PC-9 (cell line): Measurements from ENCODE around the gene ZDHHC14. TPM values are rescaled to one million over a fixed set of nuclear protein-coding genes. Genes with fewer than 3 reads are reported as not detected.

Experiments used
- Bru-seq: library from RNA; stranded (reverse); fragments of 400-500 nt; gene quantifications from one replicate; lab custom pipeline; 2021; lab: Mats Ljungman, UMichigan
- BruChase-seq, 2 experiments: library from RNA; stranded (reverse); fragments of 400-500 nt; gene quantifications; one replicate each; lab custom pipeline; 2021; lab: Mats Ljungman, UMichigan
- BruUV-seq: library from RNA; stranded (reverse); fragments of 400-500 nt; replicated peaks from 2 replicates; lab custom pipeline; 2021; lab: Mats Ljungman, UMichigan
- CTCF ChIA-PET: fragments of 300-600 bp; sonication (Branson Sonifier 250); formaldehyde crosslinking; loops from one replicate; lab custom pipeline; 2022; ENCODE audit warnings: antibody characterized with exemption; lab: Charles Lee
- POLR2A ChIA-PET: fragments of 300-600 bp; sonication (Branson Sonifier 250); formaldehyde crosslinking; loops from one replicate; lab custom pipeline; 2022; ENCODE audit warnings: antibody characterized with exemption; ENCODE audit not compliant: unreplicated experiment; lab: Charles Lee
- DNase-seq, 2 experiments: peaks; one replicate each; pipeline versions ENCODE4 v3.0.0 to v3.0.0-alpha.2; 2015 to 2022; ENCODE audit warnings: mixed read lengths in 1 of 2
- H2AFZ ChIP-seq: fragments of 200-600 bp; sonication (generic); 2 replicates; pipeline ENCODE4 v1.8.1; 2017; ENCODE audit warnings: antibody characterized with exemption
- H3F3A ChIP-seq: fragments of 200-600 bp; sonication (generic); 2 replicates; pipeline ENCODE4 v1.8.1; 2017; ENCODE audit warnings: antibody characterized with exemption, mild to moderate bottlenecking, low read depth; ENCODE audit not compliant: insufficient read depth
- H3K27ac ChIP-seq: fragments of 200-600 bp; sonication (generic); 2 replicates; pipeline ENCODE4 v1.6.1; 2016; ENCODE audit warnings: mixed run types
- H3K27me3 ChIP-seq: fragments of 200-600 bp; sonication (generic); 2 replicates; pipeline ENCODE4 v1.6.1; 2016; ENCODE audit warnings: low read depth, mixed run types; ENCODE audit not compliant: insufficient read depth
- H3K36me3 ChIP-seq: fragments of 200-600 bp; sonication (generic); 2 replicates; pipeline ENCODE4 v1.6.1; 2016; ENCODE audit warnings: low read depth, mixed run types
- H3K4me1 ChIP-seq: fragments of 200-600 bp; sonication (generic); replicated peaks from 2 replicates; pipeline ENCODE4 v1.6.1; 2016; ENCODE audit warnings: mixed run types; ENCODE audit not compliant: insufficient read depth
- H3K4me2 ChIP-seq: fragments of 200-600 bp; sonication (generic); 2 replicates; pipeline ENCODE4 v1.6.1; 2017; ENCODE audit warnings: mixed run types
- H3K4me3 ChIP-seq: fragments of 200-600 bp; sonication (generic); 2 replicates; pipeline ENCODE4 v1.6.1; 2016; ENCODE audit warnings: mixed run types
- H3K79me2 ChIP-seq: fragments of 200-600 bp; sonication (generic); 2 replicates; pipeline ENCODE4 v1.6.1; 2017; ENCODE audit warnings: low read depth, mixed run types
- H3K9me2 ChIP-seq: fragments of 200-600 bp; sonication (generic); 2 replicates; pipeline ENCODE4 v1.8.1; 2017; ENCODE audit warnings: mild to moderate bottlenecking; ENCODE audit not compliant: insufficient read depth
- H3K9me3 ChIP-seq: fragments of 200-600 bp; sonication (generic); 2 replicates; pipeline ENCODE4 v1.8.1; 2016; ENCODE audit warnings: low read depth; ENCODE audit not compliant: insufficient read depth
- H4K20me1 ChIP-seq: fragments of 200-600 bp; sonication (generic); 2 replicates; pipeline ENCODE4 v1.8.1; 2017; ENCODE audit not compliant: insufficient read depth
- CTCF ChIP-seq: fragments of 200-600 bp; sonication (generic); conservative IDR thresholded peaks from 2 replicates; pipeline ENCODE4 v1.6.1; 2017; ENCODE audit warnings: mixed run types, antibody characterized with exemption, mild to moderate bottlenecking, moderate library complexity
- EZH2 ChIP-seq: fragments of 200-600 bp; sonication (generic); IDR thresholded peaks from 2 replicates; pipeline ENCODE4 v1.8.0; 2017; ENCODE audit warnings: antibody characterized with exemption, low read depth
- intact Hi-C: fragments of 100-400 bp; cut with micrococcal nuclease; formaldehyde crosslinking; loops from one replicate; pipeline ENCODE4 v1.10.0; 2022; ENCODE audit not compliant: unreplicated experiment
- long read RNA-seq: library from polyadenylated mRNA; stranded (forward); transcript quantifications from one replicate; pipeline ENCODE4 v2.0.0, GENCODE V29; 2022
- total RNA-seq: library from RNA; stranded (reverse); gene quantifications from 2 replicates; pipeline ENCODE4 v1.2.3, GENCODE V29; 2021

The ZDHHC14 gene
- total RNA-seq, result 5.6 and 6.8 TPM in 2 replicates
- percentile 52 among the genes with signal in this experiment for Bru-seq, nascent RNA
- percentile 51 among the genes with signal in this experiment for BruChase-seq, experiment 1, labeled RNA remaining after a 2-hour chase
- BruChase-seq, experiment 2, labeled RNA remaining after a 6-hour chase, result percentile 44 among the genes with signal in this experiment
- long read RNA-seq, full-length matches to known transcripts, result 6 of 28 reads
- long read RNA-seq, partial matches to known transcripts, result 0 of 28 reads
- long read RNA-seq, other reads (novel, unspliced or antisense), result 22 of 28 reads

- H3K4me1 ChIP-seq, result peaks cover 20% of the 10 kb centered on the region
- TF ChIP-seq CTCF, result no peak
- TF ChIP-seq EZH2, result no peak
- H3K9me2 ChIP-seq, result no peaks in the 10 kb centered on the region
- ChIA-PET CTCF (no interaction called here), POLR2A (interaction anchor here (1.1 kb wide), 1 partner anchor 58 kb away, joined by 5 read pairs; the partner anchor contains the start of gene TMEM242)
- H3K4me3 ChIP-seq, result peak within 1 kb of the TSS; percentile 77
- no peaks in the 10 kb centered on the region for H4K20me1 ChIP-seq
- H3K79me2 ChIP-seq, result peaks cover 26% of the 10 kb centered on the region
- no peaks in the 10 kb centered on the region for H3F3A ChIP-seq
- no peaks in the 10 kb centered on the region for H3K36me3 ChIP-seq
- no peaks in the 10 kb centered on the region for H3K9me3 ChIP-seq
- intact Hi-C loops, result loop anchor here (1.0 kb wide), 2 partner anchors 58 to 216 kb away; partner anchors contain the start of gene TMEM242
- H2AFZ ChIP-seq, result peak within 1 kb of the TSS; percentile 92
- peak within 1 kb of the TSS; percentile 34; the same call in 1 of the 2 replicates for H3K27ac ChIP-seq
- peak within 1 kb of the TSS; percentile 94 for H3K4me2 ChIP-seq
- DNase-seq, result peak; percentile 58 to 87
- BruUV-seq, result no TSS peak
- no peaks in the 10 kb centered on the region for H3K27me3 ChIP-seq
These were observed at the start of gene ZDHHC14 for GRCh38 chr6:157380779-157381561. ZDHHC14 (plus strand) TSS chr6:157381190.

GRCh38 chr6:157332813-157333212 is 48.2 kb upstream of the ZDHHC14 start:
- Histone ChIP-seq H3F3A (peaks cover 16% of the 10 kb centered on the region; the same call in 1 of the 2 replicates), H3K9me3 (no peaks in the 10 kb centered on the region), H3K4me3 (no peak overlapping the region), H3K36me3 (no peaks in the 10 kb centered on the region), H3K4me2 (no peak overlapping the region), H3K27me3 (no peaks in the 10 kb centered on the region), H3K4me1 (peaks cover 37% of the 10 kb centered on the region), H2AFZ (no peak overlapping the region), H4K20me1 (no peaks in the 10 kb centered on the region), H3K27ac (no peak overlapping the region), H3K79me2 (no peaks in the 10 kb centered on the region), H3K9me2 (no peaks in the 10 kb centered on the region)
- no TSS peak for BruUV-seq
- DNase-seq, result no peak
- intact Hi-C loops, result no loop called here
- TF ChIP-seq EZH2, result no peak
- TF ChIP-seq CTCF, result no peak
- ChIA-PET CTCF (interaction anchor here (0.7 kb wide), 1 partner anchor 334 kb away, joined by 3 read pairs; no protein-coding TSS in a partner anchor), POLR2A (no interaction called here)

- intact Hi-C loops, result no loop called here
- Histone ChIP-seq H3K27me3 (no peaks in the 10 kb centered on the region), H3K4me1 (peaks cover 29% of the 10 kb centered on the region), H4K20me1 (no peaks in the 10 kb centered on the region), H3F3A (peaks cover 16% of the 10 kb centered on the region; the same call in 1 of the 2 replicates), H3K4me2 (no peak overlapping the region), H3K9me2 (no peaks in the 10 kb centered on the region), H3K36me3 (no peaks in the 10 kb centered on the region), H3K79me2 (no peaks in the 10 kb centered on the region), H3K27ac (no peak overlapping the region), H3K9me3 (no peaks in the 10 kb centered on the region), H2AFZ (no peak overlapping the region), H3K4me3 (no peak overlapping the region)
- no TSS peak for BruUV-seq
- ChIA-PET POLR2A (no interaction called here), CTCF (interaction anchor here (0.7 kb wide), 1 partner anchor 333 kb away, joined by 3 read pairs; no protein-coding TSS in a partner anchor)
- no peak for TF ChIP-seq CTCF
- TF ChIP-seq EZH2, result no peak
- no peak for DNase-seq
These were observed 47.5 kb upstream of the ZDHHC14 start for GRCh38 chr6:157333537-157333936.
